GM12878 (cell line): ENCODE data around the gene FBXL17. TPM values are rescaled to one million over a fixed set of nuclear protein-coding genes. Genes with fewer than 3 reads are reported as not detected.

Source experiments
- CHD4 ChIP-seq: fragments of 200-600 bp; sonication (generic); IDR thresholded peaks from 2 replicates; pipeline ENCODE4 v1.6.1; 2016; ENCODE audit warnings: mild to moderate bottlenecking
- FOS ChIP-seq: IDR thresholded peaks from 3 replicates; pipeline ENCODE4 v1.6.1; 2011; ENCODE audit warnings: borderline replicate concordance; ENCODE audit not compliant: insufficient read length; ENCODE audit errors: extremely low read depth
- GABPA ChIP-seq: IDR thresholded peaks from 2 replicates; pipeline ENCODE4 v1.6.1; 2014; ENCODE audit warnings: antibody characterized with exemption, low read depth, mild to moderate bottlenecking, inconsistent platforms
- GATAD2B ChIP-seq: fragments of 450-650 bp; conservative IDR thresholded peaks from 2 replicates; pipeline ENCODE4 v1.6.1; 2017; ENCODE audit warnings: low read depth, mild to moderate bottlenecking, moderate library complexity
- HDAC2 ChIP-seq: fragments of 200-600 bp; sonication (generic); IDR thresholded peaks from 2 replicates; pipeline ENCODE4 v1.6.1; 2017
- HSF1 ChIP-seq: fragments of 150-350 bp; IDR thresholded peaks from 2 replicates; pipeline ENCODE4 v1.6.1; 2014; ENCODE audit warnings: mild to moderate bottlenecking, low read depth, low read length
- IKZF1 ChIP-seq: fragments of 450-650 bp; conservative IDR thresholded peaks from 2 replicates; pipeline ENCODE4 v1.6.1; 2017; ENCODE audit warnings: antibody characterized with exemption, mild to moderate bottlenecking
- MEF2A ChIP-seq: IDR thresholded peaks from 2 replicates; pipeline ENCODE4 v1.6.1; 2011; ENCODE audit warnings: low read depth, mild to moderate bottlenecking, low read length, moderate library complexity; ENCODE audit not compliant: insufficient read depth
- MEF2B ChIP-seq: fragments of 450-650 bp; IDR thresholded peaks from 2 replicates; pipeline ENCODE4 v1.6.1; 2018; ENCODE audit warnings: mild to moderate bottlenecking, moderate library complexity; ENCODE audit not compliant: partially characterized antibody, poor library complexity, severe bottlenecking
- NFIC ChIP-seq: IDR thresholded peaks from 2 replicates; pipeline ENCODE4 v1.6.1; 2012; ENCODE audit warnings: low read depth, mild to moderate bottlenecking, inconsistent platforms, low read length, moderate library complexity
- PKNOX1 ChIP-seq: fragments of 450-650 bp; IDR thresholded peaks from 2 replicates; pipeline ENCODE4 v1.6.1; 2016; ENCODE audit warnings: mild to moderate bottlenecking
- RBBP5 ChIP-seq: fragments of 200-600 bp; sonication (generic); conservative IDR thresholded peaks from 2 replicates; pipeline ENCODE4 v1.6.1; 2016
- SPI1 ChIP-seq: IDR thresholded peaks from 2 replicates; pipeline ENCODE4 v1.6.1; 2011; ENCODE audit warnings: low read depth, mild to moderate bottlenecking, low read length, moderate library complexity, borderline replicate concordance; ENCODE audit not compliant: insufficient read depth
- SUPT20H ChIP-seq: IDR thresholded peaks from 2 replicates; pipeline ENCODE4 v1.6.1; 2011; ENCODE audit warnings: low read depth, mild to moderate bottlenecking, low read length, moderate library complexity, borderline replicate concordance; ENCODE audit not compliant: control insufficient read depth
- TCF3 ChIP-seq: IDR thresholded peaks from 2 replicates; pipeline ENCODE4 v1.6.1; 2012; ENCODE audit warnings: low read depth, mild to moderate bottlenecking, low read length, borderline replicate concordance; ENCODE audit not compliant: insufficient read depth
- YBX1 ChIP-seq: fragments of 450-650 bp; IDR thresholded peaks from 2 replicates; pipeline ENCODE4 v1.6.1; 2016; ENCODE audit warnings: antibody characterized with exemption
- ZNF217 ChIP-seq: fragments of 450-650 bp; IDR thresholded peaks from 2 replicates; pipeline ENCODE4 v1.6.1; 2017; ENCODE audit warnings: antibody characterized with exemption, mild to moderate bottlenecking
- ZNF622 ChIP-seq: fragments of 450-650 bp; IDR thresholded peaks from 2 replicates; pipeline ENCODE4 v1.6.1; 2017; ENCODE audit warnings: mild to moderate bottlenecking, inconsistent platforms
- polyA plus RNA-seq, 11 experiments: library from polyadenylated mRNA; depleted of rRNA in 4 of 11; unstranded in 6 of 11; stranded (reverse) in 5 of 11; fragments of >200 nt; fragmentation: Nextera tagmentation in 4 of 11; fragmentation: Illumina TruSeq in 1 of 11; extraction: Ambion mirVana in 4 of 11; extraction: Trizol in 1 of 11; gene quantifications; 1 replicate in 1 of 11; 2 replicates in 10 of 11; pipeline versions ENCODE4 v1.2.1 to v1.2.3, GENCODE V29; 2011 to 2016; ENCODE audit warnings: inconsistent platforms in 2 of 11, missing spikeins in 2 of 11, low read depth in 1 of 11
- total RNA-seq, 4 experiments: library from RNA; depleted of rRNA in 3 of 4; stranded (reverse); fragments of >200 nt in 3 of 4; fragmentation: Illumina TruSeq in 1 of 4; extraction: Trizol in 1 of 4; gene quantifications; 2 replicates each; pipeline versions ENCODE4 v1.2.1 to v1.2.3, GENCODE V29; 2013 to 2021
- TF ChIP-seq, protein P1 (sequence below): IDR thresholded peaks from 2 replicates; pipeline ENCODE4 v1.6.1; 2011; ENCODE audit warnings: borderline replicate concordance, low read depth, mild to moderate bottlenecking, moderate library complexity, mixed read lengths, low read length; ENCODE audit not compliant: insufficient read depth; ENCODE audit errors: extremely low read length
- TF ChIP-seq, protein P2 (sequence below): IDR thresholded peaks from 2 replicates; pipeline ENCODE4 v1.6.1; 2012; ENCODE audit warnings: low read length, inconsistent platforms
- TF ChIP-seq, protein P3 (sequence below): fragments of 450-650 bp; IDR thresholded peaks from 2 replicates; pipeline ENCODE4 v1.6.1; 2017; ENCODE audit warnings: mild to moderate bottlenecking, low read depth, inconsistent platforms; ENCODE audit not compliant: poor library complexity, severe bottlenecking

Gene FBXL17
- total and polyA plus RNA-seq, 10 of the 15 experiments (the other 5 are each of a cell fraction or from before 2014, with no cell fraction given): 0.88 to 9.0 (median 4.4) TPM

DNA sequence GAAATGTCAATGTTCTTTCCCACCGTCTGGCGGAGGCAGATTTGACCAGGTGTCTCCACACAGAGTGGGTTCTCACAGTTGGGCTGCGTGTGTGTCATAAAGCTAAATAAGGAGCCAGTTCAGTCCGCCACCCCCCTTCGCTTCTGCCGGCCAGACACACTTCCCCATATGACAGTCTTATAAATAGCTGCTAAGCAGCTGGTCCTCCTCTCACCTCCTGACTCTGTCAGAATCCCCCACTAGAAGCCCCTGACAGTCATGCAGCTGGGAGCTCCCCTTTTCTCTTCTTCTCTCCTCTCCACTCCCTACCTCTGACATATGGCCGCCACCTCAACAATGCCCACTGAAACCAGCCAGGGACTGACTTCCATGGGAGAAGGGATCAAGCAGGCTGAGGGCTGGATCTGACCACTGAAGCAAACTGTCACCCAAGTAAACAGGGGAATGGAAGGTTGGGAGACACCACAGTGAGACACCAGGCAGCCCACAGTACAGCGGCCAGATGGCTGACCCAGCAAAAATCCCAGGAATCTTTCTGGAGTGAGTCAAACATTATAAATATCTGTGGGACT, 569.2 kb downstream of the FBXL17 start (continued):
- TF ChIP-seq HSF1 (no peak), SUPT20H (no peak), SPI1 (peak; percentile 92), NFIC (peak; percentile 74), GABPA (no peak), YBX1 (no peak), FOS (no peak), GATAD2B (peak; percentile 93; the same call in 1 of the 2 replicates), TCF3 (peak; percentile 91; the same call in 1 of the 2 replicates), ZNF622 (no peak), IKZF1 (peak; percentile 96), PKNOX1 (peak; percentile 84), RBBP5 (no peak), MEF2B (peak; percentile 97), MEF2A (peak; percentile 99), HDAC2 (no peak), CHD4 (0 out of 2 replicates have a peak, but pooled peaks have one; percentile 80), ZNF217 (peak; percentile 63; the same call in 1 of the 2 replicates)
- TF ChIP-seq, protein P1, sequence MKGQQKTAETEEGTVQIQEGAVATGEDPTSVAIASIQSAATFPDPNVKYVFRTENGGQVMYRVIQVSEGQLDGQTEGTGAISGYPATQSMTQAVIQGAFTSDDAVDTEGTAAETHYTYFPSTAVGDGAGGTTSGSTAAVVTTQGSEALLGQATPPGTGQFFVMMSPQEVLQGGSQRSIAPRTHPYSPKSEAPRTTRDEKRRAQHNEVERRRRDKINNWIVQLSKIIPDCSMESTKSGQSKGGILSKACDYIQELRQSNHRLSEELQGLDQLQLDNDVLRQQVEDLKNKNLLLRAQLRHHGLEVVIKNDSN: no peak
- TF ChIP-seq, protein P2, sequence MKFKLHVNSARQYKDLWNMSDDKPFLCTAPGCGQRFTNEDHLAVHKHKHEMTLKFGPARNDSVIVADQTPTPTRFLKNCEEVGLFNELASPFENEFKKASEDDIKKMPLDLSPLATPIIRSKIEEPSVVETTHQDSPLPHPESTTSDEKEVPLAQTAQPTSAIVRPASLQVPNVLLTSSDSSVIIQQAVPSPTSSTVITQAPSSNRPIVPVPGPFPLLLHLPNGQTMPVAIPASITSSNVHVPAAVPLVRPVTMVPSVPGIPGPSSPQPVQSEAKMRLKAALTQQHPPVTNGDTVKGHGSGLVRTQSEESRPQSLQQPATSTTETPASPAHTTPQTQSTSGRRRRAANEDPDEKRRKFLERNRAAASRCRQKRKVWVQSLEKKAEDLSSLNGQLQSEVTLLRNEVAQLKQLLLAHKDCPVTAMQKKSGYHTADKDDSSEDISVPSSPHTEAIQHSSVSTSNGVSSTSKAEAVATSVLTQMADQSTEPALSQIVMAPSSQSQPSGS: peak; percentile 86
- TF ChIP-seq, protein P3, sequence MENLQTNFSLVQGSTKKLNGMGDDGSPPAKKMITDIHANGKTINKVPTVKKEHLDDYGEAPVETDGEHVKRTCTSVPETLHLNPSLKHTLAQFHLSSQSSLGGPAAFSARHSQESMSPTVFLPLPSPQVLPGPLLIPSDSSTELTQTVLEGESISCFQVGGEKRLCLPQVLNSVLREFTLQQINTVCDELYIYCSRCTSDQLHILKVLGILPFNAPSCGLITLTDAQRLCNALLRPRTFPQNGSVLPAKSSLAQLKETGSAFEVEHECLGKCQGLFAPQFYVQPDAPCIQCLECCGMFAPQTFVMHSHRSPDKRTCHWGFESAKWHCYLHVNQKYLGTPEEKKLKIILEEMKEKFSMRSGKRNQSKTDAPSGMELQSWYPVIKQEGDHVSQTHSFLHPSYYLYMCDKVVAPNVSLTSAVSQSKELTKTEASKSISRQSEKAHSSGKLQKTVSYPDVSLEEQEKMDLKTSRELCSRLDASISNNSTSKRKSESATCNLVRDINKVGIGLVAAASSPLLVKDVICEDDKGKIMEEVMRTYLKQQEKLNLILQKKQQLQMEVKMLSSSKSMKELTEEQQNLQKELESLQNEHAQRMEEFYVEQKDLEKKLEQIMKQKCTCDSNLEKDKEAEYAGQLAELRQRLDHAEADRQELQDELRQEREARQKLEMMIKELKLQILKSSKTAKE: peak; percentile 98
